ENCODE measurements around the gene DNAH9.
A peak's percentile ranks its signal among the peaks of the same experiment; 100 is the strongest.

Gene DNAH9, protein sequence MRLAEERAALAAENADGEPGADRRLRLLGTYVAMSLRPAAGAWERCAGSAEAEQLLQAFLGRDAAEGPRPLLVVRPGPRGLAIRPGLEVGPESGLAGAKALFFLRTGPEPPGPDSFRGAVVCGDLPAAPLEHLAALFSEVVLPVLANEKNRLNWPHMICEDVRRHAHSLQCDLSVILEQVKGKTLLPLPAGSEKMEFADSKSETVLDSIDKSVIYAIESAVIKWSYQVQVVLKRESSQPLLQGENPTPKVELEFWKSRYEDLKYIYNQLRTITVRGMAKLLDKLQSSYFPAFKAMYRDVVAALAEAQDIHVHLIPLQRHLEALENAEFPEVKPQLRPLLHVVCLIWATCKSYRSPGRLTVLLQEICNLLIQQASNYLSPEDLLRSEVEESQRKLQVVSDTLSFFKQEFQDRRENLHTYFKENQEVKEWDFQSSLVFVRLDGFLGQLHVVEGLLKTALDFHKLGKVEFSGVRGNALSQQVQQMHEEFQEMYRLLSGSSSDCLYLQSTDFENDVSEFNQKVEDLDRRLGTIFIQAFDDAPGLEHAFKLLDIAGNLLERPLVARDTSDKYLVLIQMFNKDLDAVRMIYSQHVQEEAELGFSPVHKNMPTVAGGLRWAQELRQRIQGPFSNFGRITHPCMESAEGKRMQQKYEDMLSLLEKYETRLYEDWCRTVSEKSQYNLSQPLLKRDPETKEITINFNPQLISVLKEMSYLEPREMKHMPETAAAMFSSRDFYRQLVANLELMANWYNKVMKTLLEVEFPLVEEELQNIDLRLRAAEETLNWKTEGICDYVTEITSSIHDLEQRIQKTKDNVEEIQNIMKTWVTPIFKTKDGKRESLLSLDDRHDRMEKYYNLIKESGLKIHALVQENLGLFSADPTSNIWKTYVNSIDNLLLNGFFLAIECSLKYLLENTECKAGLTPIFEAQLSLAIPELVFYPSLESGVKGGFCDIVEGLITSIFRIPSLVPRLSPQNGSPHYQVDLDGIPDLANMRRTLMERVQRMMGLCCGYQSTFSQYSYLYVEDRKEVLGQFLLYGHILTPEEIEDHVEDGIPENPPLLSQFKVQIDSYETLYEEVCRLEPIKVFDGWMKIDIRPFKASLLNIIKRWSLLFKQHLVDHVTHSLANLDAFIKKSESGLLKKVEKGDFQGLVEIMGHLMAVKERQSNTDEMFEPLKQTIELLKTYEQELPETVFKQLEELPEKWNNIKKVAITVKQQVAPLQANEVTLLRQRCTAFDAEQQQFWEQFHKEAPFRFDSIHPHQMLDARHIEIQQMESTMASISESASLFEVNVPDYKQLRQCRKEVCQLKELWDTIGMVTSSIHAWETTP (N-terminal part only)

DNA sequence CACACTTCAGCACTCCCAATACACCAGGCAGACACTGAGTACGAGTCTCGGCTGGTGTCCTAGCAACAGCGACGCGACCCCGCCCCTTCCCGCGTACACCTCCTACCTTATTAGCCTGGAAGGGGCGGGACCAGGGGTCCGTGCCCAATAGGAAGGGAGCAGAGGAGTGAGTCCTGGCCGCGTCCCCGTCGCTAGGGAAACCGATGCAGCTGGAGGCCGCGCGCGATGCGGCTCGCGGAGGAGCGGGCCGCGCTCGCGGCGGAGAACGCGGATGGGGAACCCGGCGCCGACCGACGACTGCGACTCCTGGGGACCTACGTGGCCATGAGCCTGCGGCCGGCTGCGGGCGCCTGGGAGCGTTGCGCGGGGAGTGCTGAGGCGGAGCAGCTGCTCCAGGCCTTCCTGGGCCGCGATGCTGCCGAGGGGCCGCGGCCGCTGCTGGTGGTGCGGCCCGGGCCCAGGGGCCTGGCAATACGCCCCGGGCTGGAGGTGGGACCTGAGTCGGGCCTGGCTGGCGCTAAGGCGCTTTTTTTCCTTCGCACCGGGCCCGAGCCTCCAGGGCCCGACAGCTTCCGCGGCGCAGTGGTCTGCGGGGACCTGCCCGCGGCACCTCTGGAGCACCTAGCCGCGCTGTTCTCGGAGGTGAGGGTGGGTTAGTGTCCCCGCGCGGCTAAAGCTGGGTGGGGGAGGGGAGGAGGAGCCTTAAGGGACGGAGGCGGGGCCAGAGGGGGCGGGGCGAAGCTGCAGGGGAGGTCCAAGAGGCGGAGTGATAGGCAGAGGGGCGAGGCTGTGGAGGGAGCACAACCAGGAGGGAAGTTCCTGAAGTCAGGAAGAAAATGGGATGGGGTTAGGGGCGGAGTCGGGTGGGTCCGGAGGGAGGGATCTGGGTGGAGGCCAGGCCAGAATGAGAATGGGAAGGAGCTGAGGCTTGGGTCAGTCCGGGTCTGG, at the start of gene DNAH9:
Gene DNAH9, plus strand, starts transcription at position 197 of the 948 bp plus-strand sequence. Its CDS starts 29 bp downstream, at position 226.
- peak; percentile 59 for DNase-seq

DNA sequence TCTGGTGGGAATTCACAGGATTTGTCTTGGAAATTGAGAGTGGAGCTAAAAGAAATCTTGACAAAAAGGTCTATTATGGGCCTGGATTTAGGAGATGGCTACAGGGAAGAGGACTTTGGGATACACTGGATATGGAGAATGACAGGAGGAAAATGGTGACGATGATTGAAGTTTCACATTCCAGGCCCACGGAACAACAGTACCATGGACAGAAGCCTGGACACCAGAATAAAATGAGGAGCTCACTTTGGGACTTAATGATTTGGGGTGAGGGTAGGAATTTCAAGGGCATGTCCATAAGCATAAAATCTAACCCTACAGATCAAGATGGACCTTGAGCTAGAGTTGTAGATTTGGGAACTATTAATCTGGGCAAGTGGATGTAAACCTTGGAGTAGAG, 47.8 kb upstream of the DNAH9 start:
- no peak for DNase-seq

DNA sequence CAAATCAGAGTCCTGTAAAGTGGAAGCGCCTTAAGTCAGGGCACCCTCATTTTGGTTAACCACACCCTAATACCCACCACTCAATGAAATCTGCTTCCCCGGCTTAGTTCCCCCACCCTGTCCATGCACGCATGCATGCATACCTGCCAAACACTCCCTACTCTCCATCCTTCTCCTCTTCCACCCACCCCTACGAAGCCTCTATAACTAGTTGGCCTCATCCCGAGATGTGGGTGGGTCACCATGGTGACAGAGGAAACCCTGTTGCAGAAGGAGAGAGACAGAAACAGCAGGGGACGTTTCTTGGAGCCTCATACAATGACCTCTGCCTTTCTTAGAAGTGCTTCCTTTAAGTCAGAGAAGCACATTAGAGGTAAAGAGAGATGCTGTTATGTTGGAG, 46.8 kb upstream of the DNAH9 start:
- no peak for DNase-seq

DNA sequence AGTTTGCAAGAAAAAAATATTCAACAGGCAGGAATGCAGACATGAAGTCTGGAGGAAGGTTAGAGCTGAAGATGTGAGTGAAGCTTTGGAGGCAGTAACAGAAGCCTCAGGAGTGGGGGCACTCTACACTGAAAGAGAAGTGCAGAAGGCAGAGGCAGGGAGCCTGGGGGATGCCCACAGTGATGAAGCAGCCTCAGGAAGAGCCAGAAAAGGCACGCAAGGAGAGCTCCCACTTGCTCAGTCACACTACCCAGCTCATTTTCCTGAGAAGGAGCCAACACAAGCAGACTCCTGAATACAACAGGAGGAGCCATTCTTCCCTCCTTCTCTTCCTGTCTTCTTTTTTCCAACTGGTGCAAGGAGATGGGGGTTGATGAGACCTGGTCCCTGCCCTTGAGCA, 45.1 kb upstream of the DNAH9 start:
- DNase-seq = no peak

DNA sequence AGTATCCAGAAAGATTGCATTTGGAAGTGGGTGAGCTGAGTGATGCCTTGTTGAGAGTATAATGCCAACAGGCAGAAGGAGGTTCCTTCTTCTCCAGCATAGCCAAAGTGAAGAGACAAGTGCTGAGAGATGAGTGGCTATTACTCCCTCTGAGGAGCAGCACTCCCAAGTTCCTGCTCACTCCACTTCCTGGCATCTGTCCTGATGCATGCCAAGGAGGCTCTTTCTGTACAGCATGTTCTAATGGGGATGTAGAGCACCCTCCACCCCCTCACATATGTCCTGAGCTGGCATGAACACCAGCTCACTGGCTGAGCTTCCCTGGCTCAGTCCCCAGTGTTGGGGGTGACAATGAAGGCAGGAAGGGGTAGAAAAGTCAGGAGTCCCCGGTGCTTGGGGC, 44.2 kb upstream of the DNAH9 start:
- no peak for DNase-seq

DNA sequence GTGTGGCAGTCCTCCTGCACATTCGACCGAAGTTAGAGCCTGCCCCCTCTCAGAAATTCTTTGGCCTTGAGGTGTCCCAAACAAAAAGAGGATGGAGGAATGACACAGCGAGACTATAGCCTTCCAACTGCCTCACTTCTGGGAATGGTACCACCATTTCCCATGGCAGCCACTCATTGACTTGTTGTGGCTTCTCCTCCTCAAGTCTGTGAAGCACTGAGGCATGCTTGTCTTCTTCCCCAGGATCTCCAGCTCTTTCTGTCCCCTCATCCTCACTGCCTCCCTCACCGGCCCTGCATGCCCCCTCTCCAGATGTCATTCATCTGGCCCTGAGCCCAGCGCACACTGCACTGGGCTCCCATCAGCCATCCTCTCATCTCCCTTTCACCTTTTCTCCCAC, 43.7 kb upstream of the DNAH9 start:
- no peak for DNase-seq

DNA sequence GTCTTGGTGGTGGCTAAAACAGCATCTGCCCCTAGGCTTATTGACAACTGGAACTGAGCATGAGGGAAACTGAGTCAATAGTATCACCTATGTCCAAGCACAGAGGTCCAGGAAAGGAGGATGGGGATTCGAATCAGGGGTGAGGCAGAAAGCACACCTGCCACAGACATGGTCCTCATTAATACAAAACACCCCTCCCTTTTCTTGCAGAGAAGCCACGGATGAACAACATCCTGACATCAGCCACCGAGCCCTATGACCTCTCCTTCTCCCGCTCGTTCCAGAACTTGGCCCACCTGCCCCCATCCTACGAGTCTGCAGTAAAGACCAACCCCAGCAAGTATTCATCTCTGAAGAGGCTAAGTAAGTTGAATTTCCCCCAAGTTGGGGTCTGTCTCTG, 42.7 kb upstream of the DNAH9 start:
- DNase-seq = no peak

DNA sequence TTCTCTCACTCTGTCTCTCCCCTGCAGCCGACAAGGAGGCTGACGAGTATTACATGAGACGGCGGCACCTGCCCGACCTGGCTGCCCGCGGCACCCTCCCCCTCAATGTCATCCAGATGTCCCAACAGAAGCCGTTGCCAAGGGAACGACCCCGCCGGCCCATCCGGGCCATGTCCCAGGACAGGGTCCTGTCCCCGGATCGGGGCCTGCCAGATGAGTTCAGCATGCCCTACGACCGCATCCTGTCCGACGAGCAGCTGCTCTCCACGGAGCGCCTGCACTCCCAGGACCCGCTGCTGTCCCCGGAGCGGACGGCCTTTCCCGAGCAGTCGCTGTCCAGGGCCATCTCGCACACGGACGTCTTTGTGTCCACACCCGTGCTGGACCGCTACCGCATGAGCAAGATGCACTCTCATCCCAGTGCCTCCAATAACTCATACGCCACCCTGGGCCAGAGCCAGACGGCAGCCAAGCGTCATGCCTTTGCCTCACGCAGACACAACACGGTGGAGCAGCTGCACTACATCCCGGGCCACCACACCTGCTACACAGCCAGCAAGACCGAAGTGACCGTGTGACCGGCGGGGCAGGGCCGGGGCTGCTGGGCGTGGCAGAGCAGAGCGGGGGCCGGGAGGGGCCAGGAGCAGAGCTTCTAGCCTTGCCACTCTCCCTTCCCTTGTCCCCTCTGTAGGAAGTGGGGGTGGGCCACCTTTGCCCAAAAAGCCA, 40.4 kb upstream of the DNAH9 start:
- DNase-seq = no peak

DNA sequence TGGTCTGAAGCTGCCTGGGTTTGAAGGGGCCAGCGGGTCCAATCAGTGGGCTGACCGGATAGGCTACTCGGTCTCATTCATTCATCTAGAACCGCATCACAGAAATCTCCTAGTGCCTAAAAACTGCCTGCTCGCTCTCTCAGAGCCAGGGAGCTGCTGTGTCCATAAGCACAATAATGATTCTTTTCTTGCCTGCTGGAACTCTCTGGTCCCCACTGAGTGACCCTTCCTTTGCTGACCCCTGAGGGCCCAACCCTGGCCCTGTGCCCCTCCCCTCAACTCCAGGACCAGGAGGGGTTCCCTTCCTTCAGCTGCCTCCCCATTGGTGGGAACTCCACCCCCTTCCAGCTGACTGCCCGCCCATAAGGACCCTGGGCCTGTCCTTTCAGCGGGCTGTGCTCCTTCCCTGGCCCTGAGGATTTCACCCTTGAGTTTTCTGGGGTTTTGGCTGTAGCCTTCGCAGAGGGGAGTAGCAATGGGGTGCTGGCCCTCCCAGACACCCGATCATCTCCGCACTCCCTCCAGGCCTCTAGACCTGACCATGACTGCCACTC, 39.5 kb upstream of the DNAH9 start:
- DNase-seq = no peak

DNA sequence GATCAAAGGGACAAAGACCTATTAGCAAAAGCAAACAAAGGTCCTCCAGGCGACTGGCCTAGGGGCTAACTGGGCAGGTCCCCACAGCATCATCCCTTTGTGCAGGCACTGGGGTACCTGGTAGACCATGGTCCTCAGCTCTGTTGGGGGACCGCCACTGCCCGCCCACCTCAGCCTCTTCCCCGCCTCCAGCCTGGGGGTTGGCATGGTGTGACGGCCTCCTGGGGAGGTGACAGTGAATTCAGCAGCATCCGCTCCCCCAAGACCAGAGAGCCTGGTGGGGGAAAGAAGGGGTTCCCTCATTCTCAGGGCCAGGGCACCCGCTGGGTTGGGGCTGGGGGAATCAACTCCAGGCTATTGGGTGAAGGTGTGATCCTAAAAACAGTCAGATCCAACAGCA, 38.7 kb upstream of the DNAH9 start:
- DNase-seq = no peak

DNA sequence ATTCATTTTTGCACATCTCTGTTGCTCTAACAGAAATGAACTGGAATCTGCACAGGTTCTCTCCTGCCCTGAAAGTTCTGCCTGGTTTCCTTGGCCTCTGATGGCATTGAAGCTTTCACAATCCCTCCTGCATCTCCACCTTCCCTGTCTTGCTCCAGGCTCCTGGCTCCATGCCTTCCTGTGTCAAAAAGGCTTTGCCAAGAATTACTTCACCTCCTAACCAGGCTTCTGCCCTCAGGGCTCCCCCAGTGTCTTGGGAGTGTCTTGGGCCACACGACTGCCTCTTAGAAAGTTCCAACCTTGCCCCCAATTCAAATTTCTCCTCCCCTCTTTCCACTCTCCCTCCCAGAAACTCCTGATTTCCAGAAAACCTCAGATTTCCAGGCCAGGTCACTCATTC, 37.0 kb upstream of the DNAH9 start:
- DNase-seq = no peak

DNA sequence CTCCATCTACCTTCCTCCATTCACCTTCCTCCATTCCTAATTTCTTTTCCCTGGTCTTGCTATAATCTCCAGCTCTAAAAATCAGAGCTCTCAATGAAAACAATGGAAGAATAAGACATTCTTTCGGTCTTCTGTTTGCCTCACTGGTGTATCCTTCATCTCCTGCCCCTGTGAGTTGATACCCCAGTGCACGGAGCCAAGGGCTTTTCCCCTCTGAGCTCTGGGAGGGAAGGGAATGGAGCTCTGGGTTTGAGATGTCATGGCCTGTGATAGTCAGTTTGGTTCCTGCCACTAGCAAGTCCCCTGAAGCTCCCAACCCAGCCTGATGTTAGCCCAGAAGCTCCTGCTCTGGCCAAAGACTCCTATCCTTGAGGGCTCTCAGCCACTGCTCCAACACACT, 36.6 kb upstream of the DNAH9 start:
- no peak for DNase-seq

DNA sequence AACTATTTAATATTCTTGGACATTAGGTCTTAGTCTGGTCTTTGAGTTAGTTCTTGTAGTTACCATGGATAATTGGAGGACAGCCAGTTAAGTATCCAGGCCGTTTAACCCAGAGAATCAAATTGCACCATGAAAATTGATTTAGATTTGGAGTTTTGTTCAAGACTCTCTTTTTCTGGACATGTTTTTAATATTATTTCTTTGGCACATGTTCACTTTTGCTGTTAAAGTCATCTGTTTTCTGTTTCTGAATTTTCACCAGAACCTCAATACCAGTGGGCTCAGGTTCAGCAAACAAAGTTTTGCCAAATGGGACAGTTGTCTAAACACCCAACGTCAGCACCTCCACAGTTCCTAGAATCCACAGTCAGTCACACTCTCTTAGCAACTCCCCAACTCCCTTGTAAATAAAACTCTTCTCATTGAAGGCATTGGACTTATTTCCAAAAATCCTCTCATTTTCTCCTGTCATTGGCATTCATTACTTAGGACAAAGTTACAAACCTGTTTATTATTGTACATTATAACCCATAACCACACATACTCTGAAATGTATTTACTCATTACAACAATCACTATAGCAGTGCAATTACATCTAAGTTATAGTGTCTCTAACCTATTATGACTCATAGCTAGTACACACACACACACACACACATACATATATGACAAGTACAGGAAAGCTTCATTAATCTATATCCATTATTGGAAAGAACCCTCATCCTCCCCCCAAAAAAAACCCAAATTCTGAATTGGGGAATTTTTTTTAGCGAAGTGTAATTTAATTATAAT, 33.5 kb upstream of the DNAH9 start:
- DNase-seq = no peak

DNA sequence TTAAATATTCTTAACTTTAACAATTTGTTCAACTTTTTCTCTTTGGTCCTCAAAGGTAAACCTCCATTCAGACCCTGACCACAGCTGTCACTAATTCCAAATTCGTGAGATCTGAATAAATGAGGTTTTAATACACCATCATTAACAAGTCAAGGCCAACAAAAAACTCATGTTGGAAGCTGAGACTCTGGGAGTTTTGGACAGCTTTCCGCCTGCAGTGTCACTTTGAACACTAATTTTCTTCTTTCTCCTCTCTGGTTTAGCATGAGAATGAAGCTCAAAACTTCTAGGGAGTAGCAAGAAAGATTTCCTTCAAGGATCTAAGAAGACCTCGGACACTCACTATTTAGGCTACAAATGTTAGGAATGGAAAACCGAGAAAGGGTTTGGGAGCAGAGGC, 32.7 kb upstream of the DNAH9 start:
- no peak for DNase-seq

DNA sequence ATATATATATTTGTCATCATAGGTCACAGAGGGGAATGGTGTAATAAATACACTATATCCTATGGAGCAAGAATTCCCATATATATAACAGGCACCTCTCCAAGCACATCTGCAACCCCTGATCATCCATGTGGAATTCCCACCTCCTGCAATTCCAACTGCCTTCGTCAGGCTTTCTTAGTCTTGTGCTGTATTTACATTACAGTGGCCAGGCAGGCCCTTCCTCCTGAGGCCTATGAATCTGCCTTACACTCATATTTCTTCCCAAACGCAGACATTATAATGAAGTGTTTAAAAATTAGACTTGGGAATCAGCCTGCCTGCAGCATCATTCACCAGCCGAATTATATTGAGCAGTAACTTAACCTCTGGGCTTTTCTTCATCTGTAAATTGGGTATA, 19.3 kb upstream of the DNAH9 start:
- DNase-seq = no peak

DNA sequence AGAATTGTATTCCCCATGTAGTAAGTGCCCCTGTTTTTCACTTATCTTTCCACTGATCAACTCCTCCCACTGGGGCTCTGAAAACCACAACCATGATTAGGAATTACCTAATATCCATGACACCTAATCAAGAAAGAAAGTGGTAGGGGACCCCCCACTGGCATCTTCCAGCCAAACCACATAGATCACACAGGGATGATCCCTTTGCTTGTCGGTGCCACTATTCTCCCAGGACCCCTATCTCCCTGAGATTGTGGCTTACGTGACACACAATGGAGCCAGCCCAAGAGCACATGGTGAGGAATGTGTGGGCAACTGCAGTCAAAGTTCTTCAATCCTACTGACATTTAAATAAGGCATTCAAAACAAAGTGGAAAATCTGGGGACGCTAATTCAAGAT, 17.6 kb upstream of the DNAH9 start:
- DNase-seq = no peak

DNA sequence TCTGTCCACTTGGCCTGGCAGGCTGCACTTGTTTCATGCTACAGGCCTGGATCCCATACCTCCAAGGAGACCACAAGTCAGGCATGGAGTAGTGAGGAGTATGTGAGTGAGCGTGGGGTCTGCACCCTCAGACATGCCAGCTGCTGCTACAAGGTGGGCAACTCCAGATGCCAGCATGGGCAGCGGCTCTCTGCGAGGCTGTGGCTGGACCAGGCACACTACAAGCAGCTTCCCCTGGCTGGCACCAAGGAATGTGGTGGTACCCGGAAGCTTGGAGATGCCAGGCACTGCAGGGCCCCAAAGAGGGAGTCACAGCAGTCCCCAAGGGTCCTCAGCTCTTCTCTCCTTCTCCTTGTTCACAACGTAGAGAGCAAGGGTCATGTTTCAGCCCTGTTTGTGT, 16.1 kb upstream of the DNAH9 start:
- no peak for DNase-seq

DNA sequence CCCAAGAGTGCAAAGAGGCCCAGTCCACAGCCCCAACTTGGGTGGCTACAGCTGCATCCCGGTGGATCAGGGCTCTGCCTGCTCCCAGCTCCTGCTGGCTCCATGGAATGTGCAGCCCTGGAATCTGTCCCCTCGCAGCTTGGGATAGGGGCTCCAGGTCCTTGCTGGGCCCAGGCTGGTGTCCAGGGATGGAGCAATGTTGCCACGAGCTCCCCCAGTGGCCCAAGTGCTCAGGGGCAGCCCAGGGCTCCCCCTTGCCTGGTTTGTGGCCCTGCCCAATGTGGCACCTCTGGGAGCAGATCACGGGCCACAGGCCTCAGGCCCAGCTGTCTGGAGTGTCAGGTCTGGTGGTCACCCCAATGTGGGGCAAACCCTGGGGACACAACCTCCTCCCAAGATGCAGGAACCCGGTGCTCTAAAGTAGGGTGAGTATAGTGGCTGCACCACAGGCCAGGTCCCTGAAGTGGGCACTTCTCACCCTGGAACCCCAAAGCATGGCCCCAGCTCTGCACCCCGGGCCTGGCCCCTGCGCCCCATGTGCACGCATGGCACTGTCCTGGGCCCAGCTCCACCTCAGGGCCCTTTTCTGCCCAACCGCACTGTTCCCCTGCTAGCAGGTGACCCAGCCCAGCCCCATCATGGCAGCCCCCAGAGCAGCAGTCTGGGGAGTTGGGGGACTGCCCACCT, 14.8 kb upstream of the DNAH9 start:
- DNase-seq = no peak

DNA sequence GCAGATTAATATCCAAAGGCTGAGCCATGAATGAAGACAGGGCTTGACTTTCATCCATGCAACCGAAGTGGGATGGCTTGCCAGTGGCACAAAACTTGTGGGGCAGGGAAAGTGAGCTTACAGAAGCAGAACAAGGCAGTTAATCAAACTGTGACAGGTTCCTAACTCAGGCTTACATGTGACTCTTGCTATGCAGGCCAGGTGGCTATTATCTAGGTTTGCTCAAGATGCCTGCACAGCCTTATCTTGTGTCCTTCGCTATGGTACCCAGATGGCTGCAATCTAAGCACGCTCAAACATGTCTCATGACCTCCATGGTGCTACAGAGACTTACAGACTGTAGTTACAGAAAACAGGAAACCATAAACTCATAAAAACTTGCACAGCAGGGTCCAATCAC, 8.6 kb upstream of the DNAH9 start:
- no peak for DNase-seq

DNA sequence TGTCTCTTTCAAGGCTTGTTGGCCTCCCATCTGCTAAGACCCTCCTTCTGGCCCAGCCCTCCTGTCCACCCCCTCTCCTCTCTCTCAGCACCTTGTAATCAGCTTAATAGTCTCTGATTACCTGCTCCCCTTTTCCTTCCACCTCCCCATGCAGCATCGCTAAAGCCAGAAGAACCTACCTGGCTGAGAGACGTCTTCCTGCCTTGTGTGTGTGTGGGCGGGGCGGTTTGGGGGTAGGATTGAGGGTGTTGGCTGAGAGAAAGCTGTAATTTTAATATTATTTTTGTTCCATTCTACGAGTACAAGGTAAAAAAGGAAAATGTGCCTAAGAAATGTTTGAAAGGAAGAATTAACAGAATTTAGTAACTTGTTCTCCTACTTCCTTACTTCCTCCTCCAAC, 3.4 kb downstream of the DNAH9 start:
- DNase-seq = no peak

All from stimulated activated CD4-positive, alpha-beta T cell treated with anti-CD3 and anti-CD28 coated beads, Interleukin-1b, Interleukin-23, amount 100 ng/mL, for 48 hours (primary cell).